Activated CD8-positive, alpha-beta T cell treated with anti-CD3 and anti-CD28 coated beads for 36 hours (primary cell): ENCODE measurements around the gene HLA-DPB1. TPM values are rescaled to one million over a fixed set of nuclear protein-coding genes. Genes with fewer than 3 reads are reported as not detected.
"Not testable (repeated sequence)": the region's sequence is repeated elsewhere in the genome, so short reads cannot be mapped to it uniquely, and the experiment has no call there.

Experiments used
- ATAC-seq: fragments of 200-7000 bp; cut with Tn5 transposase; one replicate; pipeline ENCODE4 v1.10.0; 2021; ENCODE audit warnings: mild to moderate bottlenecking, moderate library complexity
- CTCF ChIA-PET: fragments of 350-600 bp; sonication (Branson Sonifier 250); formaldehyde crosslinking; loops from one replicate; lab custom pipeline; 2021; ENCODE audit warnings: antibody characterized with exemption; lab: Charles Lee
- POLR2A ChIA-PET: fragments of 350-600 bp; sonication (Branson Sonifier 250); formaldehyde crosslinking; loops from one replicate; lab custom pipeline; 2021; ENCODE audit warnings: antibody characterized with exemption; lab: Charles Lee
- DNase-seq: peaks from one replicate; pipeline ENCODE4 v3.0.0-alpha.2; 2020
- H3K27ac Mint-ChIP-seq: one replicate; pipeline ENCODE4 v1.8.0; 2021; ENCODE audit warnings: mild to moderate bottlenecking, mixed read lengths
- H3K27me3 Mint-ChIP-seq: one replicate; pipeline ENCODE4 v1.8.0; 2021; ENCODE audit warnings: mixed read lengths
- H3K36me3 Mint-ChIP-seq: one replicate; pipeline ENCODE4 v1.8.0; 2021; ENCODE audit warnings: low read depth, mixed read lengths
- H3K4me1 Mint-ChIP-seq: one replicate; pipeline ENCODE4 v1.8.0; 2021; ENCODE audit warnings: low read depth, mixed read lengths
- H3K4me3 Mint-ChIP-seq: one replicate; pipeline ENCODE4 v1.8.0; 2021; ENCODE audit warnings: mild to moderate bottlenecking, moderate library complexity, mixed read lengths
- H3K9me3 Mint-ChIP-seq: one replicate; pipeline ENCODE4 v1.8.0; 2021; ENCODE audit warnings: mixed read lengths
- CTCF ChIP-seq: fragments of 200-600 bp; IDR thresholded peaks from one replicate; pipeline ENCODE4 v1.8.0; 2022; ENCODE audit warnings: antibody characterized with exemption, mild to moderate bottlenecking
- intact Hi-C: fragments of 100-400 bp; cut with micrococcal nuclease; formaldehyde crosslinking; loops from one replicate; pipeline ENCODE4 v1.10.0; 2022
- total RNA-seq, 2 experiments: library from RNA; stranded (reverse); gene quantifications; one replicate each; pipeline ENCODE4 v1.2.3, GENCODE V29; 2021

HLA-DPB1 gene
- total RNA-seq, 2 experiments from 2014 or later, result 12.3 to 14.8 TPM

- no peak overlapping the region for H3K27ac Mint-ChIP-seq
- H3K4me1 Mint-ChIP-seq, result no peaks in the 10 kb centered on the region
- peaks cover 5% of the 10 kb centered on the region for H3K27me3 Mint-ChIP-seq
- H3K36me3 Mint-ChIP-seq, result no peaks in the 10 kb centered on the region
- DNase-seq (peak; percentile 45), ATAC-seq (peak; percentile 77)
- POLR2A ChIA-PET, result interaction anchor here (0.6 to 1.1 kb wide), 3 partner anchors 11 to 14 kb away, joined by 3 read pairs; partner anchors contain the start of gene HLA-DPB1
- no peaks in the 10 kb centered on the region for H3K9me3 Mint-ChIP-seq
- TF ChIP-seq CTCF, result no peak
- CTCF ChIA-PET, result interaction anchor here (1.4 kb wide), 1 partner anchor 77 kb away, joined by 3 read pairs; no protein-coding TSS in a partner anchor
- intact Hi-C loops, result no loop called here
- no peak overlapping the region for H3K4me3 Mint-ChIP-seq
Observed at GRCh38 chr6:33061987-33062386, 13.8 kb upstream of the HLA-DPB1 start.

- intact Hi-C loops, H3K4me1 Mint-ChIP-seq, H3K27ac Mint-ChIP-seq, H3K27me3 Mint-ChIP-seq, POLR2A ChIA-PET, H3K9me3 Mint-ChIP-seq, H3K36me3 Mint-ChIP-seq, H3K4me3 Mint-ChIP-seq, ATAC-seq, DNase-seq: not testable (repeated sequence)
- CTCF ChIA-PET, result interaction anchor here (1.3 kb wide), 1 partner anchor 31 kb away, joined by 4 read pairs; no protein-coding TSS in a partner anchor
Observed at GRCh38 chr6:33063435-33063834, 12.4 kb upstream of the HLA-DPB1 start.

GRCh38 chr6:33064723-33065122 is 11.1 kb upstream of the HLA-DPB1 start:
- no peak for TF ChIP-seq CTCF
- peaks cover 1% of the 10 kb centered on the region for H3K27me3 Mint-ChIP-seq
- CTCF ChIA-PET, result interaction anchor here (1.2 to 1.3 kb wide), 2 partner anchors 32 to 50 kb away, joined by 4 to 7 read pairs; no protein-coding TSS in a partner anchor

GRCh38 chr6:33065312-33065711 is 10.5 kb upstream of the HLA-DPB1 start:
- ChIA-PET CTCF (interaction anchor here (0.9 to 1.2 kb wide), 3 partner anchors 10 to 50 kb away, joined by 3 to 7 read pairs (median 4); partner anchors contain the start of gene HLA-DPB1), POLR2A (no interaction called here)
- Mint-ChIP-seq H3K4me3 (no peak overlapping the region), H3K4me1 (no peaks in the 10 kb centered on the region), H3K27ac (no peak overlapping the region), H3K27me3 (peaks cover 1% of the 10 kb centered on the region), H3K36me3 (peaks cover 2% of the 10 kb centered on the region), H3K9me3 (no peaks in the 10 kb centered on the region)
- no peak for TF ChIP-seq CTCF
- no peak for DNase-seq
- no peak for ATAC-seq
- intact Hi-C loops, result no loop called here

More at GRCh38 chr6:33064723-33065122, 11.1 kb upstream of the HLA-DPB1 start:
- DNase-seq (no peak), ATAC-seq (no peak)
- intact Hi-C loops, result no loop called here
- Mint-ChIP-seq H3K36me3 (peaks cover 2% of the 10 kb centered on the region), H3K27ac (no peak overlapping the region), H3K4me1 (no peaks in the 10 kb centered on the region), H3K9me3 (no peaks in the 10 kb centered on the region), H3K4me3 (no peak overlapping the region)
- POLR2A ChIA-PET, result no interaction called here

- DNase-seq (no peak), ATAC-seq (no peak)
- Mint-ChIP-seq H3K27ac (no peak overlapping the region), H3K4me3 (no peak overlapping the region), H3K9me3 (no peaks in the 10 kb centered on the region), H3K4me1 (peaks cover 4% of the 10 kb centered on the region), H3K27me3 (peaks cover 1% of the 10 kb centered on the region), H3K36me3 (peaks cover 2% of the 10 kb centered on the region)
- intact Hi-C loops, result no loop called here
- ChIA-PET POLR2A (no interaction called here), CTCF (interaction anchor here (1.0 to 1.1 kb wide), 2 partner anchors 18 to 53 kb away, joined by 3 read pairs; no protein-coding TSS in a partner anchor)
- no peak for TF ChIP-seq CTCF
Observed at GRCh38 chr6:33066917-33067521, 8.8 kb upstream of the HLA-DPB1 start.
